Lung microvascular endothelial cell (primary cell): ENCODE results near the gene KLHL7. TPM values are rescaled to one million over a fixed set of nuclear protein-coding genes. Genes with fewer than 3 reads are reported as not detected.
"Not testable (repeated sequence)": the region's sequence is repeated elsewhere in the genome, so short reads cannot be mapped to it uniquely, and the experiment has no call there.

Experiments
- DNase-seq, 2 donors: peaks; one replicate each; pipeline versions ENCODE4 v3.0.0 to v3.0.0-alpha.2; 2010; ENCODE audit warnings: low read depth in 2 of 2
- total RNA-seq: library from RNA; depleted of rRNA; stranded (reverse); fragments of >200 nt; gene quantifications from 2 replicates; pipeline ENCODE4 v1.2.1, GENCODE V29; 2014

KLHL7 gene
- total RNA-seq, 1 donor from 2014 or later: 13.3 TPM

GRCh38 chr7:23213755-23214154 lies 108.2 kb downstream of the KLHL7 start:
- DNase-seq: no peak

GRCh38 chr7:23214423-23214822 lies 108.8 kb downstream of the KLHL7 start:
- no peak for DNase-seq

GRCh38 chr7:23214938-23215337 lies 109.4 kb downstream of the KLHL7 start:
- no peak for DNase-seq

GRCh38 chr7:23216021-23216420 lies 110.4 kb downstream of the KLHL7 start:
- no peak for DNase-seq

- DNase-seq: no peak
These were observed 112.6 kb downstream of the KLHL7 start for GRCh38 chr7:23218196-23218595.

GRCh38 chr7:23220690-23221305 lies 115.2 kb downstream of the KLHL7 start:
- DNase-seq: no peak

GRCh38 chr7:23222439-23223030 lies 117.0 kb downstream of the KLHL7 start:
- DNase-seq: no peak

GRCh38 chr7:23224364-23224763 lies 118.8 kb downstream of the KLHL7 start:
- not testable (repeated sequence) for DNase-seq

- no peak for DNase-seq
These were observed 121.4 kb downstream of the KLHL7 start for GRCh38 chr7:23226844-23227450.

Other genes with a start within 250 kb of the KLHL7 start
- 26.8 and 27.7 TPM in 2 replicates for gene HYCC1, start 91.7 kb upstream of the KLHL7 start, total RNA-seq
- 19.2 and 25.0 TPM in 2 replicates for gene NUP42, start 76.3 kb downstream of the KLHL7 start, total RNA-seq
- under 0.01 and 0.22 TPM in 2 replicates for gene GPNMB, start 141.0 kb downstream of the KLHL7 start, total RNA-seq
- 46.6 and 58.5 TPM in 2 replicates for gene MALSU1, start 193.6 kb downstream of the KLHL7 start, total RNA-seq